Pons (tissue), 1 donor: ENCODE data around the gene TMEM247.
"Not testable (repeated sequence)": the region's sequence is repeated elsewhere in the genome, so short reads cannot be mapped to it uniquely, and the experiment has no call there.

Source experiments
- DNase-seq: peaks from one replicate; pipeline ENCODE4 v3.0.0-alpha.2; 2016; ENCODE audit warnings: low spot score

The TMEM247 gene

DNA sequence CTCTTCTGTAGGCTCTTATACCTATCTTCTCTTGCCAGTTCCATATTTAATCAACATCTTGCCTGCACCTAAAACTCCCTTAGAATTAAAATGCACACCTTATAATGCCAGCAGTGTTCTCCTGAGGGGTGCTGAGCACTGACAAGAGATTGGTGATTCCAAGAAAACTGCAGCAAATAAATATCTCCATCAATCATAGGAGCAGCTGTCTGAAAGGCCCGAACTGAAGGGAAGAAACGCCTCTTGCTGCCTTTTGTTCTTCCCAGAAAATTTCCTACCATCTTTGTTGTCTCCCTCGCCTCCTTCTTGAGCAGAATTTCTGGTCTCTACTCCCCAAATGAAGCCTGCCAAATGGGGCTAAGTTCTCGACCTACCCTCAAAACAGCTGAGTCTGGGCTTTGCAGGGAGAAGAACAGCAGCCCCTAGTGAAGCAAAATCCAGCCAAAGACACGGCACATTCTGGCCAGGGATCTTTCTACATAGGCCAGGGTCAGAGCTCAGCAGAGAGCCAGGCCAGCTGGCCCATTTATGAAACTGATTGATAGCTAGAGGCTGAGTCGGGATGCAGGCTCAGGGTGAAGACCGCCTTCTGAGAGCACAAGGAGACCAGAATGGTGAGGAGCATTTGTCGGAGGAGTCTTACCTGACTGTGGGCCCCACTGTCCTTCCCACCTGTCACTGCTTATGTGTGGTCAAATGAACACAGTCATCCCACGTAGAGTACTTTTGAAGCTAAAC lies 20.4 kb upstream of the TMEM247 start:
- DNase-seq = no peak

DNA sequence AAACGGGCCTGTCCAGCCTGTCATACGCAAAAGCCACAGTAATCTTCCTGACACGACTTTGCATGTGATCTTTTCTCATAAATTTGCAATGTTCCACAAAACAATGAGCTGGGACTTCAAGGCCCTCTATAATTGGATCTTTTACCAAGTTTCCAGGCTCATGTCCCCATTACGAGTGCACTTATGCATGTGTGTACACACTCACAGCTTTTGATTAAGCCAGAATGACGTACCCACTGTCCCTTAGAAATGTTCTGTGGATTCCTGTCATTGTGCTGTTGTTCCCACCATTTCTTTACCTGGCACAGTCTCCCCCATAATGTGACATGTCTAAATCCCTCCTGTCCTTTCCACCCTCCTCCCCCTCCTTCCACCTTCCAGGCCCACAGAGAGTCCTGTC lies 19.7 kb upstream of the TMEM247 start:
- DNase-seq = peak; percentile 28

DNA sequence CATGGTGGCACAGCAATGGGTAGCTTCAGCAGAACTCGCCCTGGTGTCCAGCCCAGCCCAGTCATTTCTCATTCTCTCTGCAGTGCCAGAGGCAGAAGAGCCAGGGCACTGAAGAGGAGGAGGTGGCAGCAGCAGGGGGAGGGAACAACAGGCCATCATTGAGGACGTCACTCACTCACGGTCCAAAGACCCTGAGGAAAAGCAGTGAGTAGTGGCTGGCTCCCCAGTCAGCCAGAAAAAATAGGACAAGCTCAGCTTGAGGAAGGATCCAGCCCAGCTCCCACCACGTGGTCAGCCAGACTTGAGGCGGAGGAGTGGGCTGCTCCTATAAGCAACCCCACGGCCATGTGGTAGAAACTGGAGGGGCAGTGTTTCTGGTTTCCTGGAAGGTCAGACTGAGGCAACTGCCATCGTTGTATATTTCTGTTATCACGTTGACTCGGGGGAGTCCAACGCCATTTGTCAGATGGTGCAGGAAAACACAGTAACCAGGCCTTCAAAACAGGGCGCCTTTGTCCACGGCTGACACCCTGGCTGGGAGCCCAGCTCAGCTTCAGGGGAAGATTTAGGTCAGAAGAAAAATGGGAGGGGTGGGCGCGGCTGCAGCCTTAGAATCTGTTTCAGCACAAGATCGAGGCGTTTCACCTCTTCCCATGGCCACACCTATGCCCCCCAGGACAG lies 19.0 kb upstream of the TMEM247 start:
- peak; percentile 95 for DNase-seq

DNA sequence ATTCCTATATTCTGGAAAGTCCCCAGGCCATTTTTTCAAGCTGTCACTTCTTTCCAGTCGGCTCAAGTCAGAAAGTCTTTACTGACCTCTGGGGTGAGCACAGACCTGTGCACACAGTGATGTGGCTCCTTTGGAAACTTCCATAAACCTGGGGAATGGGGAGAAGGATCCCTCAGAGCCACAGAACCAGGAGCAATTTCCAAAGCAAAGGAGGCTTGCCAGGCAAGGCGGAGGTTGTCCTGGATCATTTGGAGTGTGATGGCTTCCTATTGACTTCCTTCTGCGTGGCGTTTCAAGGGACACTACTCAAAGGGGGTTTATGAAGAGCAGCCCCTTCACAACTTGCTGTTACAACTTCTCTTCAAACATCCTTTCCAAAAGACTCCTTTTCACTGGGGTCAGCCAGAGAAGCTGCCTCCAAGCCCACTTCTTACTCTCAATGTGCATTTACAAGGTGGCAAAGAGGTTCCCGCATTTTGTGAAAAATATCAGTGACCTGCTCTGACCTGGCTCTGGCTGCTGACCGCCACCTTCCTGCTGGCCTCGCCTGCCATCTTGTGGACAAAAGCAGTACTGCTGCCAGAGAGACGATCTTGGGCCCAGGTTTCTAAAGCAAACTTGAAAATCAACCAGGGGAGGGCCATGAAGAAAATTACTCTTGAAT lies 18.2 kb upstream of the TMEM247 start:
- DNase-seq = peak; percentile 86

DNA sequence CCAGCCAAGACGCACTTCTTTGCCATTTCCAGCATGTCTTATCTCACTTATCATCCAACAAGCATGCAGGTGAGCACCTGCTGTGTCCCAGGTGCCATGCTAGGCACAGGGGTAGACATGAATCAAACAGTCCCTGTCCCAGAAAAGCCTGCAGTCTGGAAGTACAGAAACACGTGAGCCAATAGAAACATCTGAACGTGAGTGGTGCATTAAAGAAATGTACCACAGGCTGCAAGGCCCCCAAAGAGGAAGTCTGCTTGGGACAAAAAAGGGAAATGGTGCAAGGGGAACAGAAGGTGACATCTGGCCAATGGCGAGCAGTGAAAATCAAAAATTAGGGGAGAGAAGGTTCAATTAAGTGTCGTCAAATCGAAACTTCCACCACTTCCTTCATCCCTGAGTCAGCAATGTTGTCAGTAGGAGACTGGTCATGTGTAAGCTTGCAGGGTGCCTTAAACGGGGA lies 17.6 kb upstream of the TMEM247 start:
- DNase-seq = peak; percentile 87

DNA sequence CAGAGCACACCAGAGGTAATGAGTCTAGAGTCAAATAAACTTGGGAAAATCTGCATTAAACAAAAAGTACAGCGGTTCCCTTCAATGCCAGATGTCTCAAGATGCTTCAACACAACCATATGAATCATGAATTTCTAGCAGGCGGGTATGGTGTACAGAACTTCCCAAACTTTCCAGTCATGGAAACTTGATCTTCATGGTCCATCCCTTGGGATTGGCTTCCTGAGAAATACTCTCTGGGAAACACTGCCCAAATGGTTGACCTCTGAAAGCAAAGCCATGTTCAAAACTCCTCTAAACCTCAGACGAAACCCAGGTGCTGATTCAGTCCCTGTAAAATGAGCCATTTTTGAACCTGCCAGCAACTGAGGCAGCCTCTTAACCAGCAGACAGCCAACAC lies 16.4 kb upstream of the TMEM247 start:
- no peak for DNase-seq

DNA sequence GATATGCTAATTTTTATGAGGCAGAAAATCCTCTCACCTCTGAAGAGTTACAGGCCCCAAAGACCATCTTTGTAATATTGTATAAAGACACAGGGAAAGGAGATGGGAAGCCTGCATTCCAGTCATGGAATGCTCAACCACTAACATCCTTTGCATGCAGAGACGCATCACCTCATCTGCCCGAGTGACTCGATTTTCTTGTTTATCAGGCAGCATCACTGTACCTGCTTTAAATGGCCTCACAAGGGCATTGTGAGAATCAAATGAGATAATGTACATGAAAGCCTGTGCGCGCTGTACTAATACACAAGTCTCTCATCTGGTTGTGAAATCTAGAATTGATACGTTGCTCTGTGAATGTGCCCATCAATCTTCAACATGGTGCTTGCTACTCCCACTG lies 10.2 kb upstream of the TMEM247 start:
- no peak for DNase-seq

DNA sequence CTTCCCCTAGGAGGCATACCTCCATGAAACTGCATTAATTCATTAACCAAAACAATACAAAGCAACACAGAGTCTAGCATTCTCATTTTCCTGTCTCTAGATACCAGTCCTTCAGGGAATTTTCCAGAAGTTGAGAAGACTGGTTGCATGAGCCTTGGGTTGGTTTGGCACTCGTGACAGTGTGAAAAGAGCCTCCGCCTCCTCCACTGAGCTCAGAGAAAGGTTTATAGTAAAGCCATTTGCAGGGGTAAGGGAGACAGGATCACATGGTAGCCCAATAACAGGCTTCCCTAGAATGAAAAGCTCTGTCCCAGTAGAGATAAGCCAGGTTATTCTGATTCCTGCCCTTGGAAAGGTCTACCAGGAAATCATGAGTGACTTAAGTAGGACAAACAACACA lies 9.7 kb upstream of the TMEM247 start:
- no peak for DNase-seq

DNA sequence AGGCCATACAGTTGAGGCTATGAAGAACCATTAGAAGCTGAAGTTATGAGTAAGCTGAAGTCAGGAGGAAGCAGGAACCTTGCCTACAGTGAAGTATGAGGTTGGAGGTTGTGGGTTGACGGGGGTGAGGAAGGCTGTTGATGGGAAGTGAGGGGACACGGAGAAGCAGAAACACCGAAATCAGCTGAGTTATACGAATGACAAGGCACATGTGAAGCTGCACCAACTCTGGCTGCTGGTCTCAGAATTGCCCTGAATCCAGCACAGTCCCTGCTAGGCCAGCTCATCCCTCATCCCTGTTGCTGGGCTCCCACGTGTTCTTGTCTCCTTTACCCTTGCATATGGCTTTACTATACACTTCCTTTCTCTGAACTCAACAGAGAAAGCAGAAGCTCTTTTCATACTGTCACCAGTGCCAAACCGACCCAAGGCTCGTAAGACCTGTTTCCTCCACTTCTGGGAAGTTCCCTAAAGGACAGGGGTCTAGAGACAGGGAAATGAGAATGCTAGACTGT lies 9.2 kb upstream of the TMEM247 start:
- DNase-seq = peak; percentile 78

DNA sequence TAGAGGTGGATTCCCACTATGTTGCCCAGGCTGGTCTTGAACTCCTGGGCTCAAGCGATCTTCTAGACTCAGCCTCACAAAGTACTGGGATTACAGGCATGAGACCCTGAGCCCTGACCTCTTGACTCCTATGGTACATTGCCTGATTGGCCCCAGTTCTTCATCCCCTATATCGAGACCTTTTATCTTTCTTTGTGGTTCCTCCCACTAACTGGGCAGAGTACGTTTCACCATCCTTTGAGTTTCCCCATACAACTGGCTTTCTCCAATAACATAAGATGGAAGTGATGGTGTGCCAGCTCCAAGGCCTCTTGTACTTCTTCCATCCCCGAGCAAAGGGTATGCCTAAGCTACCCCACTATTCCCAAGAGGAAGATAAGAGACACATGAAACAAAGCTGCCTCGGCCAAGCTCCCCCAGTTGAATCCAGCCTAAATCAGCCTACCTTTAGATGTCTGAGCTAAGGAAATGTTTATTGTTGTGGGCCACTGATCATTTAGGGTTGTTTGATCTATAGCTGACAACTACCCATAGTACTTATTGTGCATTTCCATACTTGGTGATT lies 8.3 kb upstream of the TMEM247 start:
- no peak for DNase-seq

DNA sequence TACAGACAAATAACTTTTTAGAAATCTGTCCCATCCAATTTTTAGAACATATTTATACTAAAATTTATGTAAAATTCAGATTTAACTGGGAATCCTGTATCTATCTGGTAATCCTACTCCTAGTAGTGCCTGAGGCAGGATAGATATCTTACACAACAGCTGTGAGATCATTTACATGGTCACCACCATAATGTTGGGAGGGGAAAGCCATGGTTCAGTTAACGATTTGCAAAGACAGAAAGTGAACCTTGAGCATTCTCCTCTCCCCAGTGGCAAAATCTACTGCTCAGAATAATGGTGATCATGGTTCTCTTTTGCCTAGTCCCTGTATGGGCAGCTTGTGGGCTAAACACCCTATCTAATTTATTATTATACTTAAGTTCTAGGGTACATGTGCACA lies 7.7 kb upstream of the TMEM247 start:
- no peak for DNase-seq

DNA sequence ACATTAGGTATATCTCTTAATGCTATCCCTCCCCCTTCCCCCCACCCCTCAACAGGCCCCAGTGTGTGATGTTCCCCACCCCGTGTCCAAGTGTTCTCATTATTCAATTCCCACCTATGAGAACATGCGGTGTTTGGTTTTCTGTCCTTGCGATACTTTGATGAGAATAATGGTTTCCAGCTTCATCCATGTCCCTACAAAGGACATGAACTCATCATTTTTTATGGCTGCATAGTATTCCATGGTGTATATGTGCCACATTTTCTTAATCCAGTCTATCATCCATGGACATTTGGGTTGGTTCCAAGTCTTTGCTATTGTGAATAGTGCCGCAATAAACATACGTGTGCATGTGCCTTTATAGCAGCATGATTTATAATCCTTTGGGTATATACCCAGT lies 7.2 kb upstream of the TMEM247 start:
- not testable (repeated sequence) for DNase-seq

DNA sequence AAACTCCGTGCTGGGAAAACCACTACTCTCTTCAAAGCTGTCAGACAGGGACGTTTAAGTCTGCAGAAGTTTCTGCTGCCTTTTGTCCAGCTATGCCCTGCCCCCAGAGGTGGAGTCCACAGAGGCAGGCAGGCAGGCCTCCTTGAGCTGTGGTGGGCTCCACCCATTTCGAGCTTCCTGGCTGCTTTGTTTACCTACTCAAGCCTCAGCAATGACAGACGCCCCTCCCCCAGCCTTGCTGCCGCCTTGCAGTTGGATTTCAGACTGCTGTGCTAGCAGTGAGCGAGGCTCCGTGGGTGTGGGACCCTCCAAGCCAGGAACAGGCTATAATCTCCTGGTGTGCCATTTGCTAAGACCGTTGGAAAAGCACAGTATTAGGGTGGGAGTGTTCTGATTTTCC lies 1.9 kb upstream of the TMEM247 start:
- not testable (repeated sequence) for DNase-seq

DNA sequence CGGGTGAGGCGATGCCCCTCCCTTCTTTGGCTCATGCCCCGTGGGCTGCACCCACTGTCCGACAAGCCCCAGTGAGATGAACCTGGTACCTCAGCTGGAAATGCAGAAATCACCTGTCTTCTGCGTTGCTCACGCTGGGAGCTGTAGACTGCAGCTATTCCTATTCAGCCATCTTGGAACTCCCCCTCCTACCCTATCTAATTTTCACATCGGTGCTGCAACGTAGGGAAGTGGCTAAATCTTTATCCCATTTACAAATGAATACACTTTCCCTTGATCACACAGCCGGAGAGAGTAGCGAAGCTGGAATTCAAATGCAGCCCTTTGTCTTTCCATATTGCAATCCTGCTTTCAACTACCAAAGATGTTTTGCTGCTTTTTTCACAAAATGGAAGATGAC lies 1.4 kb upstream of the TMEM247 start:
- DNase-seq = no peak

DNA sequence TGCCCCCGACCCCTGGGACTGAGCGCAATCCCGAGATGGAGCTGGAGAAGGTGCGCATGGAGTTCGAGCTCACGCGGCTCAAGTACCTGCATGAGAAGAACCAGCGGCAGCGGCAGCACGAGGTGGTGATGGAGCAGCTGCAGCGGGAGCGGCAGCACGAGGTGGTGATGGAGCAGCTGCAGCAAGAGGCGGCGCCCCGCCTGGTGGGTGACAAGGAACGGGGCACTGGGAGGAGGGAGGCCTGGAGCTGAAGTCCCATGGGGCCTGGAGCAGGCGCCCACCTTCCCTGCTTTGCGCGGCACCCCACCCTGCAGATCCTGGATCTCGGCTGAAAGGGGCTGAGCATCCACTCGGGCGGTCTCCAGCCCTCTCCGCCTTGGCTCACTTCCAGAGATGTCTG lies 1.2 kb downstream of the TMEM247 start:
- no peak for DNase-seq

DNA sequence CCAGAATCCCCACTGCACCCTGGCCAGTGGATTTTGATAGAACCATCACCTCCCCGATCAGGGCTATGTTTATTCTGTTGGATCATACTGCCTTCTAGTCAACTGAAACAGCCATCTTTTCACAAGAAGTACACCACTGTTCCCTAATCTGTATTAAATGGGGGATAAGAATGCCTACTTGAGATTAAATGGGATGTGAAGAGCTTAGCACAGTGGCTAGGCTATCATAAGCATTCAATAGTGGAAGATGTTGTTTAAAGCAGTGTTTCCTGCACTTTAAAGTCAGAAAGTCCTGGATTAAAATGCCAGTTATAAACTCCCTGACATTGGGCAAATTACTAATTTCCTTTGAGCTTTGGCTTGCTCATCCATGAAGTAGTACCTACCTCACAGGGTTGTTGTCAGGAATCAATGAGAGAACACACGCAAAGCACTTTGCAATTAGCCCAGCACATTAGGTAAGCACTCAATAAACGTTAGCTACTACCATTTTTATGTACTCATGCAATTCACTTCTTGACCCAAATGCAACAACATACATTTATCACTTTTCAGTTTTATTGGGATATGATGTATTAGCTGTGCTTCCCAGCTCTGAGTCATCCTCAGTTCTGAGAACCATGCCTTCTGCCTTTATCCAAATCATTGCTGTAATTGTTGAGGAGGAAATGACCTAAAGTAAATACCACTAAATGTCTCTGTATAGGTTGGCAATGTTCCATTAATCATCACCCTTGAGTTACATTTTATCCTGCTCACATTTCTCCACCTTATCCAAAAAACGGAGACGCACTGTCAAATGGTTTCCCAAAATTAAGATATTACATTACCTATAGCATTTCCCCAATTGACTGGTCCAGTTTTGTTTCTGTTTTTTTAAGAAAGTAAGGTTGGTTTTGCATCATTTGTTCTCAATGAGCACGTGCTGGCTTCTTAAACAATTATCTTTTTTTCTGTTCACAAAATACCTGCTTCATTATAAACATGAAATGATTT lies 2.1 kb downstream of the TMEM247 start:
- no peak for DNase-seq

DNA sequence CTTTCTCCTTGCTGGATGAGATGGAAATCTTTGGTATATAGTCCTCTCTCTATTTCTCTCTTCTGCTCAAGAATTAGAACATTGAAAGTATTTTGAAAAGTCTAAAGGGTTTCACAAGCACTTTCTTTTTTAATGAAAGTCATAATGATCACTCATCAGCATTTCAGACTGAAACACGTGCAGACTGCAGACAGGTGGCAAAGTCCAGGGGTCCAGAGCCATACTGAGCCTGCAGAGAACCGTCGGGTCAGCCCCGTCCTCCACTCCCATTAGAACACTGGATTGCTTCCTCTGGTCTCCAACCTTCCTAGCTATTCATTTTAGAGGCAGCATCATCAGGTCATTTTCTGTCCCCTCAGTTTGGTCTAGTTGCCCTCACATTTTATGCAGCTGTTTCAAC lies 3.1 kb downstream of the TMEM247 start:
- DNase-seq = no peak

DNA sequence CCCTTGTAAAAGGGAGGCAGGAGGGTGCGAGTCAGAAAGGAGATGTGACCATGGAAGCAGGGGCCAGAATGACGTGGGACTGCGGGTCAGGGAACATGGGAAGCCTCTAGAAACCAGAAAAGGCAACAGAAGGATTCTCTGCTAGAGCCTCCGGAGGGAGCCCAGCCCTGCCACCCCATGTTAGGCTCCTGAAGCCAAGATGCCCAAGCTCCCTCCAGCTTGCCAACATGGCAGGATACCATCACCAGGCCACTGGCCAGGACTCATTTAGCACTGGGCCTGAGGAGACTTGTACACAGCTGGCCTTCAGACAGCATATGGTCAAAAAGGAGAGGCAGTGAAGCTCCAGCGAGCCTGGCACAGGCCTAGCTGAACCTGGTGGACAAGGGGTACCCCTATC lies 5.6 kb downstream of the TMEM247 start:
- no peak for DNase-seq

DNA sequence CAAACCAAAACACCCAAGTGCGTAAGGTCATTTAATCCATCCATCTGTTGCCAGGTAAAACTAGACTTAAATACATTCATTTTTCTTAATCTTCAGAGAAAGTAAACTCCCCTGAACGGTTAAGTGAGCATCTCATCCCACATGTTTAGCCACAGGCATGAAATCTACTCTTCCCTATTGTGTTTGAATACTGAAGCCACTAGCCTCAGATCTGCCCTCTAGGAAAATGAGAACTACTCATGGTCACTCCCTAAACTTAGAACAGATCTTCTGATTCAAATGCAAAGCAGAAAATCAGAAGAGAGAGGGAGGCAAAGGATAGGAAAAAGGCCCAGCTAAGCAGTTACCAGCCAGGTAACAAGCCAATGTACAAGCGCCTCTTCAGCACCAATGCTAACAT lies 7.1 kb downstream of the TMEM247 start:
- no peak for DNase-seq

DNA sequence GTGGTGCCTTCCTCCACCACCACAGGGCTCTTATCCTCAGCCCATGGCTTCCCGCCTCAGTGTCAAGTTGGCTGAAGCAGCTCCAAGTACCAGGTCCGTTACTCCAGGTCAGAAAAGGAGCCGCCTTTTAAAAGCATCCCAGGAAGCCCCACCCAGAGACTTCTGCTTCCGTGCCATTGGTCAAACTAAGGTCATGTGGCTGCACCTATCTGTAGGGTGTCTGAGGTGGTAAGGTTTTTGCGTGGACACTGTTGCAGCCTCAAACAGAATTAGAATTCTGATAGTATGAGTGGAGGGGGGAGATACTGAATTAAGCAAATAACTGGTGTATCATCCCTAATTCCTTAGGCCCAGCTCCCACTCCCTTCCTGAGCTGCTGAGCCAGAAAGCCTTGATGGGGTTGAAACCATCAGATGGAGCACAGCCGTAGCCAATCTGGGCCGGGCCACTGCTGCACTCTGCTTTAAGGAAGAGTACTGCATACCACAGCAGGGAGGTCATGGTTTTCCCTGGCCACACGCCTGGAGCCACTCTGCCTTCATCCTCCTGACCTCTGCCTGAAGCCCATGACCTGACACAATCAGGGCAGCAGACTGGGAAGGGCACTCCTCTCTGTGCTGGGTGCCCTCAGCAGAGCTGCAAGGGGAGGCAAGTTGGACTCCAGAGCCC lies 8.4 kb downstream of the TMEM247 start:
- DNase-seq = no peak

DNA sequence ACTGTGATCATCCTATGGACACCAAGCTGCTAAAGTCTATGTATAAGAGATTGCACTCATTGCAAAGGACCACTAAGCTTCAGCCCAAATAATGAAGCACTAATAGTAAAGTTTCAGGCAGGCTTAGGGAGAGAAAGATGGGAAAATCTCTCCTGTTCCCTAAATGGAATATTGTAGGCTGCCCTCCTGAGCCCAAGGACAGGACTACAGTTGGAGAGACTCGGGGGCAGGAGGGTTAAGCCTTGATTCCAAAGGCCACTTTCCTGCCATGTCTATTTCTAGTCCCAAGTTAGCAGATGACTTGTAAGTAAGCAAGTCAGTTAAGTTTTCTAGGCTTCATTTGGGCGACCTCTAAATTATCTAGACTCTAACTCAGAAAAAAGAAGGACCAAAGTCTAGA lies 9.0 kb downstream of the TMEM247 start:
- no peak for DNase-seq
